Activated gamma-delta T cell (primary cell): Measurements from ENCODE around the gene REEP5.
A peak's percentile ranks its signal among the peaks of the same experiment; 100 is the strongest.
"Not testable (repeated sequence)": the region's sequence is repeated elsewhere in the genome, so short reads cannot be mapped to it uniquely, and the experiment has no call there.

Experiments used
- DNase-seq: peaks from one replicate; lab custom pipeline; 2025; lab: John Stamatoyannopoulos, UW

REEP5 gene

GRCh38 chr5:112933105-112933504 is 11.1 kb upstream of the REEP5 start:
- DNase-seq, result no peak

- DNase-seq, result no peak
These were observed 9.4 kb upstream of the REEP5 start for GRCh38 chr5:112931473-112931872.

GRCh38 chr5:112930082-112930344 is 8.0 kb upstream of the REEP5 start:
- DNase-seq, result no peak

GRCh38 chr5:112929336-112930081 is 7.5 kb upstream of the REEP5 start:
- no peak for DNase-seq

- DNase-seq, result peak; percentile 11
These were observed 2.0 kb upstream of the REEP5 start for GRCh38 chr5:112923988-112924387.

GRCh38 chr5:112923148-112923917 is 1.3 kb upstream of the REEP5 start:
- no peak for DNase-seq

GRCh38 chr5:112921026-112921832 is 798 bp downstream of the REEP5 start:
- peak; percentile 41 for DNase-seq

- DNase-seq, result no peak
These were observed 2.1 kb downstream of the REEP5 start for GRCh38 chr5:112919972-112920371.

GRCh38 chr5:112918679-112919078 is 3.3 kb downstream of the REEP5 start:
- DNase-seq, result no peak

- no peak for DNase-seq
These were observed 3.9 kb downstream of the REEP5 start for GRCh38 chr5:112918136-112918535.

- DNase-seq, result no peak
These were observed 4.5 kb downstream of the REEP5 start for GRCh38 chr5:112917453-112917995.

GRCh38 chr5:112915831-112916230 is 6.2 kb downstream of the REEP5 start:
- DNase-seq, result no peak

- no peak for DNase-seq
These were observed 7.4 kb downstream of the REEP5 start for GRCh38 chr5:112914584-112914983.

GRCh38 chr5:112910529-112910928 is 11.5 kb downstream of the REEP5 start:
- DNase-seq, result no peak

- DNase-seq, result no peak
These were observed 13.2 kb downstream of the REEP5 start for GRCh38 chr5:112908854-112909253.

- no peak for DNase-seq
These were observed 14.8 kb downstream of the REEP5 start for GRCh38 chr5:112907166-112907631.

GRCh38 chr5:112906637-112907036 is 15.4 kb downstream of the REEP5 start:
- DNase-seq, result no peak

GRCh38 chr5:112904996-112905395 is 17.0 kb downstream of the REEP5 start:
- DNase-seq, result not testable (repeated sequence)

- no peak for DNase-seq
These were observed 19.5 kb downstream of the REEP5 start for GRCh38 chr5:112902561-112902960.

- DNase-seq, result no peak
These were observed 26.3 kb downstream of the REEP5 start for GRCh38 chr5:112895682-112896081.

GRCh38 chr5:112892776-112893175 is 29.3 kb downstream of the REEP5 start:
- DNase-seq, result no peak

- not testable (repeated sequence) for DNase-seq
These were observed 30.0 kb downstream of the REEP5 start for GRCh38 chr5:112892066-112892465.
